PC-9 (cell line): ENCODE measurements around the gene LRRC56. TPM values are rescaled to one million over a fixed set of nuclear protein-coding genes. Genes with fewer than 3 reads are reported as not detected.

Experiments used
- BruUV-seq: library from RNA; stranded (reverse); fragments of 400-500 nt; replicated peaks from 2 replicates; lab custom pipeline; 2021; lab: Mats Ljungman, UMichigan
- CTCF ChIA-PET: fragments of 300-600 bp; sonication (Branson Sonifier 250); formaldehyde crosslinking; loops from one replicate; lab custom pipeline; 2022; ENCODE audit warnings: antibody characterized with exemption; lab: Charles Lee
- POLR2A ChIA-PET: fragments of 300-600 bp; sonication (Branson Sonifier 250); formaldehyde crosslinking; loops from one replicate; lab custom pipeline; 2022; ENCODE audit warnings: antibody characterized with exemption; ENCODE audit not compliant: unreplicated experiment; lab: Charles Lee
- DNase-seq, 2 experiments: peaks; one replicate each; pipeline versions ENCODE4 v3.0.0 to v3.0.0-alpha.2; 2015 to 2022; ENCODE audit warnings: mixed read lengths in 1 of 2
- H2AFZ ChIP-seq: fragments of 200-600 bp; sonication (generic); 2 replicates; pipeline ENCODE4 v1.8.1; 2017; ENCODE audit warnings: antibody characterized with exemption
- H3F3A ChIP-seq: fragments of 200-600 bp; sonication (generic); 2 replicates; pipeline ENCODE4 v1.8.1; 2017; ENCODE audit warnings: antibody characterized with exemption, mild to moderate bottlenecking, low read depth; ENCODE audit not compliant: insufficient read depth
- H3K27ac ChIP-seq: fragments of 200-600 bp; sonication (generic); 2 replicates; pipeline ENCODE4 v1.6.1; 2016; ENCODE audit warnings: mixed run types
- H3K27me3 ChIP-seq: fragments of 200-600 bp; sonication (generic); 2 replicates; pipeline ENCODE4 v1.6.1; 2016; ENCODE audit warnings: low read depth, mixed run types; ENCODE audit not compliant: insufficient read depth
- H3K36me3 ChIP-seq: fragments of 200-600 bp; sonication (generic); 2 replicates; pipeline ENCODE4 v1.6.1; 2016; ENCODE audit warnings: low read depth, mixed run types
- H3K4me1 ChIP-seq: fragments of 200-600 bp; sonication (generic); replicated peaks from 2 replicates; pipeline ENCODE4 v1.6.1; 2016; ENCODE audit warnings: mixed run types; ENCODE audit not compliant: insufficient read depth
- H3K4me2 ChIP-seq: fragments of 200-600 bp; sonication (generic); 2 replicates; pipeline ENCODE4 v1.6.1; 2017; ENCODE audit warnings: mixed run types
- H3K4me3 ChIP-seq: fragments of 200-600 bp; sonication (generic); 2 replicates; pipeline ENCODE4 v1.6.1; 2016; ENCODE audit warnings: mixed run types
- H3K79me2 ChIP-seq: fragments of 200-600 bp; sonication (generic); 2 replicates; pipeline ENCODE4 v1.6.1; 2017; ENCODE audit warnings: low read depth, mixed run types
- H3K9me2 ChIP-seq: fragments of 200-600 bp; sonication (generic); 2 replicates; pipeline ENCODE4 v1.8.1; 2017; ENCODE audit warnings: mild to moderate bottlenecking; ENCODE audit not compliant: insufficient read depth
- H3K9me3 ChIP-seq: fragments of 200-600 bp; sonication (generic); 2 replicates; pipeline ENCODE4 v1.8.1; 2016; ENCODE audit warnings: low read depth; ENCODE audit not compliant: insufficient read depth
- H4K20me1 ChIP-seq: fragments of 200-600 bp; sonication (generic); 2 replicates; pipeline ENCODE4 v1.8.1; 2017; ENCODE audit not compliant: insufficient read depth
- CTCF ChIP-seq: fragments of 200-600 bp; sonication (generic); conservative IDR thresholded peaks from 2 replicates; pipeline ENCODE4 v1.6.1; 2017; ENCODE audit warnings: mixed run types, antibody characterized with exemption, mild to moderate bottlenecking, moderate library complexity
- EZH2 ChIP-seq: fragments of 200-600 bp; sonication (generic); IDR thresholded peaks from 2 replicates; pipeline ENCODE4 v1.8.0; 2017; ENCODE audit warnings: antibody characterized with exemption, low read depth
- intact Hi-C: fragments of 100-400 bp; cut with micrococcal nuclease; formaldehyde crosslinking; loops from one replicate; pipeline ENCODE4 v1.10.0; 2022; ENCODE audit not compliant: unreplicated experiment
- total RNA-seq: library from RNA; stranded (reverse); gene quantifications from 2 replicates; pipeline ENCODE4 v1.2.3, GENCODE V29; 2021

LRRC56 gene
- total RNA-seq, 1 experiment from 2014 or later: 5.0 TPM

- BruUV-seq: no TSS peak
- Histone ChIP-seq H3K79me2 (no peaks in the 10 kb centered on the region), H3K27ac (no peak overlapping the region), H3K9me2 (no peaks in the 10 kb centered on the region), H3F3A (no peaks in the 10 kb centered on the region), H2AFZ (no peak overlapping the region), H3K4me2 (no peak overlapping the region), H3K4me1 (no peaks in the 10 kb centered on the region), H3K4me3 (no peak overlapping the region), H3K36me3 (no peaks in the 10 kb centered on the region), H3K27me3 (no peaks in the 10 kb centered on the region), H3K9me3 (no peaks in the 10 kb centered on the region), H4K20me1 (no peaks in the 10 kb centered on the region)
- TF ChIP-seq CTCF (no peak), EZH2 (no peak)
- CTCF ChIA-PET: no interaction called here
- intact Hi-C loops: no loop called here
- DNase-seq: no peak
- POLR2A ChIA-PET: interaction anchor here (0.6 kb wide), 2 partner anchors 146 to 226 kb away, joined by 3 to 6 read pairs; no protein-coding TSS in a partner anchor
Measured at GRCh38 chr11:551131-551530, 13.8 kb downstream of the LRRC56 start.

DNA sequence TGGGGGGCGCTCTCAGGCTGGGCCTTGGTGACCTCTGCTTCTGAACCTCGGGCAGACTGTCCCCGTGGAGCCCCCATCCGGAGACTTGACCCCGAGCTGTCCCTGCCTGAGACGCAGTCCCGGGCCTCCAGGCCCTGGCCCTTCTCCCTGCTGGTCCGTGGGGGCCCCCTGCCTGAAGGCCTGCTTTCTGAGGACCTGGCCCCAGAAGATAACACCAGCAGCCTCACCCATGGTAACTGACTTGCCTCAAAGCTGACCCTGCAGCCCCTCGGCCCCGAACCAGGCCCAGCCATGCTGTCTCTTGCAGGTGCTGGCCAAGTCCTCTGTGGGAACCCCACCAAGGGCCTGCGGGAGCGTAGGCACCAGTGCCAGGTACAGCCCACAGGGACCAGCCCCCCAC is 14.3 kb downstream of the LRRC56 start:
- BruUV-seq: no TSS peak
- intact Hi-C loops: no loop called here
- TF ChIP-seq CTCF (no peak), EZH2 (no peak)
- H3K4me3 ChIP-seq: no peak overlapping the region
- no peaks in the 10 kb centered on the region for H3K36me3 ChIP-seq
- DNase-seq: no peak
- no peaks in the 10 kb centered on the region for H4K20me1 ChIP-seq
- ChIA-PET CTCF (no interaction called here), POLR2A (no interaction called here)
- H3K9me2 ChIP-seq: no peaks in the 10 kb centered on the region
- H3K4me1 ChIP-seq: no peaks in the 10 kb centered on the region
- H3K27ac ChIP-seq: no peak overlapping the region
- H3K4me2 ChIP-seq: no peak overlapping the region
- H3K79me2 ChIP-seq: no peaks in the 10 kb centered on the region
- no peaks in the 10 kb centered on the region for H3F3A ChIP-seq
- no peaks in the 10 kb centered on the region for H3K9me3 ChIP-seq
- no peaks in the 10 kb centered on the region for H3K27me3 ChIP-seq
- H2AFZ ChIP-seq: no peak overlapping the region

DNA sequence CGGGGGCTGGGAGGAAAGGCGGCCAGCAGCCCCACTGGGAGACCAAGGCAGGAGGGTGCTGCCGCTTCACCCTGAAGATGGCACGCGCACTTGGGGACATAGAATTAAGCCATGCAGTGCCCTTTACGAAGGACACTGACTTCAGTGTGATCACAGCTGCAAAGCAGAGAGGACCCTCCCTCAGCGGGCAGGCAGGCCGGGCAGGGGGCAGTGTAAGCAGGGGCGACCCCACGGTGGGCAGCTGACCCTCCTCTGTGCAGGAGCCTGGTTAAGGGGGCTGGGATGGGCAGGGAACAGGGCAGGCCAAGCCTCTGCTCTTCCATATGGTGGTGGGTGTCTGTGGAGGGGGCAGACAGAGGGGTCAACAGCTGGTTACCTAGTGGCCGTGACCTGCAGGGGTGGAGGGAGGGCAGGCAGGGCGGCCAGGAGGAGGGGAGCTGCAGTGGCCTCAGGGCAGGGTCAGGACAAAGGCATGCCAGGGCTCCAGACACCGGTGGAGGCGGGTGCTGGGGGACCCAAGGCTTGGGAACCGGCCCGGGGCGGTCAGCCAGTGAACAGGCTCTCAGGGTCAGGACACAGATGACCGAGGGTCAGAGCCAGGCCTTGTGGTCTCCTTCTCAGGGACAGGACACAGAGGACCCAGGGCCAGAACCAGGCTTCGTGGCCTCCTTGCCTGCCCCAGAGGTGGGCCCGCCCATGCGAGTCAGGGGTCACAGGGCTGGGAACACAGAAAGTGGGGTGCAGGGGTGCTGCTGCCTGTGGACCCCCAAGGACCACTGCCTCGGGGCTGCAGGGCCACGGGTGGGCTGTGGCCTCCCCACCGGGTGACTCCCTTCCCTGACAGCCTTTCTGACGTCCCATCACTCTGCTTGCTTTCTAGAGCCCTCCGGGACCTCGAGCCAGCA is 16.0 kb downstream of the LRRC56 start:
- Histone ChIP-seq H3K36me3 (no peaks in the 10 kb centered on the region), H3K4me3 (no peak overlapping the region), H3K4me2 (no peak overlapping the region), H2AFZ (no peak overlapping the region), H3K4me1 (no peaks in the 10 kb centered on the region), H3K27me3 (no peaks in the 10 kb centered on the region), H3K9me3 (no peaks in the 10 kb centered on the region), H4K20me1 (no peaks in the 10 kb centered on the region), H3K27ac (no peak overlapping the region), H3F3A (0 out of 2 replicates have a peak, but pooled peaks cover 7% of the 10 kb centered on the region), H3K9me2 (no peaks in the 10 kb centered on the region), H3K79me2 (no peaks in the 10 kb centered on the region)
- intact Hi-C loops: no loop called here
- no peak for DNase-seq
- BruUV-seq: no TSS peak
- ChIA-PET POLR2A (no interaction called here), CTCF (no interaction called here)
- no peak for TF ChIP-seq EZH2
- TF ChIP-seq CTCF: no peak
